Panc1 (cell line): ENCODE measurements around the gene TCF25. TPM values are rescaled to one million over a fixed set of nuclear protein-coding genes. Genes with fewer than 3 reads are reported as not detected.

Experiments used
- ATAC-seq: fragments of 200-7000 bp; cut with Tn5 transposase; 2 replicates; pipeline ENCODE4 v1.9.1; 2020; ENCODE audit warnings: mild to moderate bottlenecking, moderate library complexity
- BruUV-seq: library from RNA; stranded (reverse); fragments of 400-500 nt; replicated peaks from 2 replicates; lab custom pipeline; 2021; lab: Mats Ljungman, UMichigan
- CTCF ChIA-PET: fragments of 300-600 bp; sonication (Branson Sonifier 250); formaldehyde crosslinking; loops from one replicate; lab custom pipeline; 2022; ENCODE audit warnings: antibody characterized with exemption; lab: Charles Lee
- POLR2A ChIA-PET: fragments of 300-600 bp; sonication (Branson Sonifier 250); formaldehyde crosslinking; loops from one replicate; lab custom pipeline; 2022; ENCODE audit warnings: antibody characterized with exemption; lab: Charles Lee
- DNase-seq: peaks from one replicate; pipeline ENCODE4 v3.0.0-alpha.2; 2010; ENCODE audit warnings: low read depth, low spot score
- H3K27ac ChIP-seq: 2 replicates; pipeline ENCODE4 v1.5.1; 2011; ENCODE audit warnings: mild to moderate bottlenecking, low read length, inconsistent platforms
- H3K27me3 ChIP-seq: fragments of 200-500 bp; sonication (Bioruptor generic); 2 replicates; pipeline ENCODE4 v1.6.0; 2014; ENCODE audit warnings: low read length, inconsistent platforms; ENCODE audit not compliant: control insufficient read depth, insufficient read depth
- H3K36me3 ChIP-seq: fragments of 200-500 bp; sonication (Bioruptor generic); 2 replicates; pipeline ENCODE4 v1.5.1; 2014; ENCODE audit warnings: inconsistent platforms, mild to moderate bottlenecking, low read length, moderate library complexity; ENCODE audit not compliant: control insufficient read depth, insufficient read depth
- H3K4me1 ChIP-seq: 2 replicates; pipeline ENCODE4 v1.5.1; 2011; ENCODE audit warnings: inconsistent platforms, mild to moderate bottlenecking, low read length, moderate library complexity; ENCODE audit not compliant: control insufficient read depth, insufficient read depth
- H3K4me3 ChIP-seq, 2 experiments: 2 replicates each; pipeline ENCODE4 v1.5.1; 2011 to 2012; ENCODE audit warnings: low read depth in 2 of 2, low read length in 2 of 2, mild to moderate bottlenecking in 2 of 2, inconsistent platforms in 1 of 2, moderate library complexity in 1 of 2
- H3K9me3 ChIP-seq: fragments of 200-500 bp; sonication (Bioruptor generic); 2 replicates; pipeline ENCODE4 v1.5.1; 2014; ENCODE audit warnings: low read depth, mild to moderate bottlenecking, inconsistent platforms, low read length, moderate library complexity; ENCODE audit not compliant: control insufficient read depth, insufficient read depth
- POLR2AphosphoS5 ChIP-seq: IDR thresholded peaks from 2 replicates; pipeline ENCODE4 v1.6.1; 2012; ENCODE audit warnings: mild to moderate bottlenecking, low read depth, low read length, moderate library complexity
- SIN3A ChIP-seq: IDR thresholded peaks from 2 replicates; pipeline ENCODE4 v1.6.1; 2012; ENCODE audit warnings: low read depth, mild to moderate bottlenecking, low read length, moderate library complexity, borderline replicate concordance; ENCODE audit not compliant: insufficient read depth
- TCF7L2 ChIP-seq: IDR thresholded peaks from 2 replicates; pipeline ENCODE4 v1.6.1; 2011; ENCODE audit warnings: mild to moderate bottlenecking, low read depth, low read length, inconsistent platforms
- in situ Hi-C: cut with HindIII; loops from 2 replicates; pipeline ENCODE4 v1.10.0; 2016; ENCODE audit warnings: low sequenced_read_pairs, low pct_unique_long_range_greater_than_20kb
- intact Hi-C: fragments of 100-400 bp; cut with micrococcal nuclease; formaldehyde crosslinking; loops from one replicate; pipeline ENCODE4 v1.10.0; 2022; ENCODE audit not compliant: unreplicated experiment
- total RNA-seq: library from RNA; stranded (reverse); gene quantifications from one replicate; pipeline ENCODE4 v1.2.1, GENCODE V29; 2021; ENCODE audit not compliant: unreplicated experiment
- TF ChIP-seq, protein P1 (sequence below), 2 experiments: IDR thresholded peaks; 2 replicates each; pipeline ENCODE4 v1.6.1; 2011 to 2012; ENCODE audit warnings: low read depth in 2 of 2, control low read depth in 1 of 2, low read length in 1 of 2, mild to moderate bottlenecking in 1 of 2, moderate library complexity in 1 of 2; ENCODE audit not compliant: insufficient read depth in 1 of 2
- TF ChIP-seq, protein P2 (sequence below): fragments of 450-650 bp; IDR thresholded peaks from 2 replicates; pipeline ENCODE4 v1.5.1; 2017; ENCODE audit warnings: mild to moderate bottlenecking

The TCF25 gene
- total RNA-seq, 1 experiment from 2014 or later, result 144 TPM

DNA sequence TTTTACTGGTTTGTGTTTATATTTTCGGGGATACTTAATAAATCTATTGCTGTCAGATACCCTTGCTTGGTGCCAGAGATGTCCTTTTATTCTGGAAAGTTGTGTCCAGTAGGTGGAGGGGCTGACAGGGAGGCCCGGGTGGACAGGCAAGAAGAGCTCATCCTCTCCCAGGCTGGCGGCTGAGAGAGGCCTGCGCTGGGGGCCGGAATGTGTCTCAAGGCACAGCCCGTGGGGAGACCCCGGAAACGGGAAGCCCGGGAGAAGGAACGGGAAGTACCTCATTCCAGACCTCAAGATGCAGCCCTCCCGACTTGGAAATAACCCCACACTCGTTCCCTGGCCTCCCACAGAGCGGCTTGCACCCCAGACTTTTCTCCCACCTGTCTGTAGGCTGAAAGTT, 62.6 kb downstream of the TCF25 start:
- intact Hi-C loops, result no loop called here
- TF ChIP-seq SIN3A (no peak), POLR2AphosphoS5 (no peak), TCF7L2 (no peak)
- TF ChIP-seq, protein P1, sequence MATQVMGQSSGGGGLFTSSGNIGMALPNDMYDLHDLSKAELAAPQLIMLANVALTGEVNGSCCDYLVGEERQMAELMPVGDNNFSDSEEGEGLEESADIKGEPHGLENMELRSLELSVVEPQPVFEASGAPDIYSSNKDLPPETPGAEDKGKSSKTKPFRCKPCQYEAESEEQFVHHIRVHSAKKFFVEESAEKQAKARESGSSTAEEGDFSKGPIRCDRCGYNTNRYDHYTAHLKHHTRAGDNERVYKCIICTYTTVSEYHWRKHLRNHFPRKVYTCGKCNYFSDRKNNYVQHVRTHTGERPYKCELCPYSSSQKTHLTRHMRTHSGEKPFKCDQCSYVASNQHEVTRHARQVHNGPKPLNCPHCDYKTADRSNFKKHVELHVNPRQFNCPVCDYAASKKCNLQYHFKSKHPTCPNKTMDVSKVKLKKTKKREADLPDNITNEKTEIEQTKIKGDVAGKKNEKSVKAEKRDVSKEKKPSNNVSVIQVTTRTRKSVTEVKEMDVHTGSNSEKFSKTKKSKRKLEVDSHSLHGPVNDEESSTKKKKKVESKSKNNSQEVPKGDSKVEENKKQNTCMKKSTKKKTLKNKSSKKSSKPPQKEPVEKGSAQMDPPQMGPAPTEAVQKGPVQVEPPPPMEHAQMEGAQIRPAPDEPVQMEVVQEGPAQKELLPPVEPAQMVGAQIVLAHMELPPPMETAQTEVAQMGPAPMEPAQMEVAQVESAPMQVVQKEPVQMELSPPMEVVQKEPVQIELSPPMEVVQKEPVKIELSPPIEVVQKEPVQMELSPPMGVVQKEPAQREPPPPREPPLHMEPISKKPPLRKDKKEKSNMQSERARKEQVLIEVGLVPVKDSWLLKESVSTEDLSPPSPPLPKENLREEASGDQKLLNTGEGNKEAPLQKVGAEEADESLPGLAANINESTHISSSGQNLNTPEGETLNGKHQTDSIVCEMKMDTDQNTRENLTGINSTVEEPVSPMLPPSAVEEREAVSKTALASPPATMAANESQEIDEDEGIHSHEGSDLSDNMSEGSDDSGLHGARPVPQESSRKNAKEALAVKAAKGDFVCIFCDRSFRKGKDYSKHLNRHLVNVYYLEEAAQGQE (IDR thresholded peaks at IDR 0.05; ENCODE audit: insufficient read depth in 1 of 2, low read depth in 2 of 2, low read length in 1 of 2), result no peak
- TF ChIP-seq, protein P2, sequence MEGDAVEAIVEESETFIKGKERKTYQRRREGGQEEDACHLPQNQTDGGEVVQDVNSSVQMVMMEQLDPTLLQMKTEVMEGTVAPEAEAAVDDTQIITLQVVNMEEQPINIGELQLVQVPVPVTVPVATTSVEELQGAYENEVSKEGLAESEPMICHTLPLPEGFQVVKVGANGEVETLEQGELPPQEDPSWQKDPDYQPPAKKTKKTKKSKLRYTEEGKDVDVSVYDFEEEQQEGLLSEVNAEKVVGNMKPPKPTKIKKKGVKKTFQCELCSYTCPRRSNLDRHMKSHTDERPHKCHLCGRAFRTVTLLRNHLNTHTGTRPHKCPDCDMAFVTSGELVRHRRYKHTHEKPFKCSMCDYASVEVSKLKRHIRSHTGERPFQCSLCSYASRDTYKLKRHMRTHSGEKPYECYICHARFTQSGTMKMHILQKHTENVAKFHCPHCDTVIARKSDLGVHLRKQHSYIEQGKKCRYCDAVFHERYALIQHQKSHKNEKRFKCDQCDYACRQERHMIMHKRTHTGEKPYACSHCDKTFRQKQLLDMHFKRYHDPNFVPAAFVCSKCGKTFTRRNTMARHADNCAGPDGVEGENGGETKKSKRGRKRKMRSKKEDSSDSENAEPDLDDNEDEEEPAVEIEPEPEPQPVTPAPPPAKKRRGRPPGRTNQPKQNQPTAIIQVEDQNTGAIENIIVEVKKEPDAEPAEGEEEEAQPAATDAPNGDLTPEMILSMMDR, result no peak
- H3K4me1 ChIP-seq, result no peaks in the 10 kb centered on the region
- no peak for ATAC-seq
- no peaks in the 10 kb centered on the region for H3K27me3 ChIP-seq
- no peak for DNase-seq
- H3K9me3 ChIP-seq, result no peaks in the 10 kb centered on the region
- no peaks in the 10 kb centered on the region for H3K36me3 ChIP-seq
- ChIA-PET CTCF (no interaction called here), POLR2A (no interaction called here)
- in situ Hi-C loops, result no loop called here
- no TSS peak for BruUV-seq
- no peak overlapping the region for H3K27ac ChIP-seq
- no peak overlapping the region for H3K4me3 ChIP-seq

DNA sequence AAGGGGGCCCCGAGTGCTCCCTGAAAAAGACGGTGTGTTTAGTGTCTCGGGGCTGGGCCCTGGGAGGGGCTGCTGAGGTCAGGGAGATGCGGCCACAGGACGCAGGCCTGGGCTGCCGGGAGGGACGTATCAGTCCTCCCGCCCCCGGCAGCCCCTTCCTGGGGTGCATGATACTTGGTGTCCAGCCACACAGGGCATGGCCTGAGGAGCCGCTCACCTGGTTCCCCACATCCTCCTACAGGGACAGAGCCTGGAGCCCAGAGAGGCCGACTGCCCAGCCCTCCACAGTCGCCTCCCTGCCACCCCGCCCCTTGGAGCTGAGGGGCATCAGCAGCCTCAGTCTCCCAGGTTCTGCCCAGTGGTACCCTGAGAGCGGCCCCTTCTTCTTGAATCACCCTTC, 63.1 kb downstream of the TCF25 start:
- ChIA-PET CTCF (no interaction called here), POLR2A (no interaction called here)
- intact Hi-C loops (no loop called here), in situ Hi-C loops (no loop called here)
- no peaks in the 10 kb centered on the region for H3K9me3 ChIP-seq
- DNase-seq, result no peak
- H3K4me1 ChIP-seq, result no peaks in the 10 kb centered on the region
- no TSS peak for BruUV-seq
- TF ChIP-seq TCF7L2 (no peak), SIN3A (no peak)
- TF ChIP-seq, protein P1 (IDR thresholded peaks at IDR 0.05; ENCODE audit: insufficient read depth in 1 of 2, low read depth in 2 of 2, low read length in 1 of 2), result no peak
- H3K36me3 ChIP-seq, result no peaks in the 10 kb centered on the region
- H3K27me3 ChIP-seq, result no peaks in the 10 kb centered on the region
- H3K4me3 ChIP-seq, result no peak overlapping the region
- H3K27ac ChIP-seq, result no peak overlapping the region
- ATAC-seq, result no peak
